HepG2 (cell line): ENCODE data around the gene RABGAP1L. TPM values are rescaled to one million over a fixed set of nuclear protein-coding genes. Genes with fewer than 3 reads are reported as not detected.
A peak's percentile ranks its signal among the peaks of the same experiment; 100 is the strongest.

Experiments used
- ATF7 ChIP-seq, 2 experiments: fragments of 450-650 bp in 1 of 2; sonication (generic) in 1 of 2; formaldehyde crosslinking in 1 of 2; IDR thresholded peaks; 2 replicates each; pipeline versions ENCODE4 v1.4.0 to v1.6.1; 2016 to 2020; ENCODE audit warnings: antibody characterized with exemption in 1 of 2, mild to moderate bottlenecking in 1 of 2, missing genetic modification reagents in 1 of 2
- BCL6 ChIP-seq: IDR thresholded peaks from 2 replicates; pipeline ENCODE4 v1.6.1; 2016; ENCODE audit warnings: missing genetic modification reagents, missing compliant biosample characterization
- KLF12 ChIP-seq: sonication (generic); formaldehyde crosslinking; IDR thresholded peaks from 2 replicates; pipeline ENCODE4 v1.4.0; 2020; ENCODE audit warnings: missing genetic modification reagents, borderline replicate concordance
- MXD4 ChIP-seq: IDR thresholded peaks from 2 replicates; pipeline ENCODE4 v1.6.1; 2016; ENCODE audit warnings: mild to moderate bottlenecking, missing biosample characterization, missing genetic modification reagents
- MYC ChIP-seq: sonication (generic); formaldehyde crosslinking; IDR thresholded peaks from 2 replicates; pipeline ENCODE4 v1.9.0; 2021; ENCODE audit warnings: missing genetic modification reagents, borderline replicate concordance
- NFE2L2 ChIP-seq: fragments of 150-350 bp; IDR thresholded peaks from 2 replicates; pipeline ENCODE4 v1.6.1; 2014; ENCODE audit warnings: low read length
- POGZ ChIP-seq: sonication (generic); formaldehyde crosslinking; IDR thresholded peaks from 2 replicates; pipeline ENCODE4 v1.4.0; 2020; ENCODE audit warnings: mild to moderate bottlenecking, missing genetic modification reagents
- POLR2AphosphoS5 ChIP-seq: IDR thresholded peaks from 2 replicates; pipeline ENCODE4 v1.6.1; 2012; ENCODE audit warnings: low read depth, low read length
- RBM22 ChIP-seq: fragments of 200-400 bp; formaldehyde crosslinking; optimal IDR thresholded peaks from 2 replicates; pipeline ENCODE3; 2017; ENCODE audit warnings: mild to moderate bottlenecking, low read length, moderate library complexity
- YEATS4 ChIP-seq: sonication (generic); formaldehyde crosslinking; IDR thresholded peaks from 2 replicates; pipeline ENCODE4 v1.4.0; 2020; ENCODE audit warnings: missing genetic modification reagents, borderline replicate concordance
- ZBTB20 ChIP-seq: sonication (generic); formaldehyde crosslinking; IDR thresholded peaks from 2 replicates; pipeline ENCODE4 v1.8.1; 2023; ENCODE audit warnings: missing genetic modification reagents, low read depth, mild to moderate bottlenecking, borderline replicate concordance
- ZNF30 ChIP-seq: sonication (generic); formaldehyde crosslinking; IDR thresholded peaks from 2 replicates; pipeline ENCODE4 v1.5.0; 2020; ENCODE audit warnings: mild to moderate bottlenecking, missing genetic modification reagents
- ZNF879 ChIP-seq: sonication (generic); formaldehyde crosslinking; IDR thresholded peaks from 2 replicates; pipeline ENCODE4 v1.8.1; 2023; ENCODE audit warnings: missing genetic modification reagents
- polyA plus RNA-seq, 8 experiments: library from polyadenylated mRNA; depleted of rRNA in 3 of 8; stranded (reverse) in 7 of 8; unstranded in 1 of 8; fragments of >200 nt; fragmentation: Illumina TruSeq in 4 of 8; extraction: Trizol in 4 of 8; gene quantifications; 2 replicates each; pipeline versions ENCODE4 v1.2.1 to v1.2.3, GENCODE V29; 2011 to 2016; ENCODE audit warnings: low read depth in 4 of 8, missing spikeins in 1 of 8, mixed read lengths in 1 of 8; ENCODE audit not compliant: insufficient read depth in 1 of 8
- total RNA-seq, 5 experiments: library from RNA; depleted of rRNA; stranded (reverse); fragments of >200 nt; fragmentation: Illumina TruSeq; extraction: Trizol; gene quantifications; 2 replicates each; pipeline ENCODE4 v1.2.3, GENCODE V29; 2016; ENCODE audit warnings: low read depth in 1 of 5
- TF ChIP-seq, protein P1 (sequence below): sonication (generic); formaldehyde crosslinking; IDR thresholded peaks from 2 replicates; pipeline ENCODE4 v1.8.0; 2022; ENCODE audit warnings: mild to moderate bottlenecking, missing genetic modification reagents; ENCODE audit not compliant: insufficient replicate concordance
- TF ChIP-seq, protein P2 (sequence below): sonication (generic); formaldehyde crosslinking; IDR thresholded peaks from 2 replicates; pipeline ENCODE4 v1.5.0; 2020; ENCODE audit warnings: missing genetic modification reagents, mild to moderate bottlenecking, borderline replicate concordance
- TF ChIP-seq, protein P3 (sequence below): sonication (generic); formaldehyde crosslinking; IDR thresholded peaks from 2 replicates; pipeline ENCODE4 v1.5.1; 2020; ENCODE audit warnings: mild to moderate bottlenecking, missing genetic modification reagents
- TF ChIP-seq, protein P4 (sequence below): sonication (generic); formaldehyde crosslinking; IDR thresholded peaks from 2 replicates; pipeline ENCODE4 v1.5.0; 2020; ENCODE audit warnings: missing genetic modification reagents
- TF ChIP-seq, protein P5 (sequence below): sonication (generic); formaldehyde crosslinking; IDR thresholded peaks from 2 replicates; pipeline ENCODE4 v1.5.0; 2020; ENCODE audit warnings: mild to moderate bottlenecking, missing genetic modification reagents

RABGAP1L gene
- total and polyA plus RNA-seq, 2 of the 13 experiments (the other 11 are each of a cell fraction or from before 2014, with no cell fraction given) = 7.9 to 22.6 TPM

DNA sequence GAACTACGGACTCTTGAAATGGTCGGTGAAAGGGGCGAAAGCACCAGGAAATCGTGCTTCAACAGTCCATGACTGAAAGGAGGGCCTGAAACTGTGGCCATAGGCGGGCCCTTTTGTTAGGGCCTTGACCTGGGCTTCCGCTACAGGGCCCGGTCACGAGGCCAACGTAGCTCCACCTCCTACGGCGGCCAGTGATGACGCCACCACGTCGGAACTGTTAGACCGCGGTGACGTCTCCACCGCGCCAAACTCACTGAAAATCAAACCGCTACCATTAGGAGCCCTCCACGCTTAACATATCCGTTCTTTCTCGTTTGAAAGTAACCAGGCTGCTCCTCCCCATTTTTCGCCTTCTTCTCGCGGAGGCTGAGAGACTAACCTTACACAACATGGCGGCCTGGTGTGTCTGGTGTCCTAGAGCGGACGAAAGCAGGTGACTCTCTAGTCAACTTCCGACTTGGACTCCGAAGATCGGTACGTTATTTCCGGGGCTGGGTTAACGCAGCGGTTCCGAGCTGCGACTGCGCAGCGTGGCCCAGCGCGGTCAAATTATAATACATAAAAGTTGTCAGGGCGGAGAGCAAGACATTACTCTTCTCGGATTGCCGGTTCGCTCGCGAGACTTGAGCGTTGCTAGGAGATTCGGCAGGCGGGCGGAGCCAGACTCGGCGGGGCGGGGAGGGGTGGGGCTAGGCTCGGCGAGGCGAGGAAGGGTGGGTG, 840.1 kb downstream of the RABGAP1L start (continued):
- TF ChIP-seq, protein P1, sequence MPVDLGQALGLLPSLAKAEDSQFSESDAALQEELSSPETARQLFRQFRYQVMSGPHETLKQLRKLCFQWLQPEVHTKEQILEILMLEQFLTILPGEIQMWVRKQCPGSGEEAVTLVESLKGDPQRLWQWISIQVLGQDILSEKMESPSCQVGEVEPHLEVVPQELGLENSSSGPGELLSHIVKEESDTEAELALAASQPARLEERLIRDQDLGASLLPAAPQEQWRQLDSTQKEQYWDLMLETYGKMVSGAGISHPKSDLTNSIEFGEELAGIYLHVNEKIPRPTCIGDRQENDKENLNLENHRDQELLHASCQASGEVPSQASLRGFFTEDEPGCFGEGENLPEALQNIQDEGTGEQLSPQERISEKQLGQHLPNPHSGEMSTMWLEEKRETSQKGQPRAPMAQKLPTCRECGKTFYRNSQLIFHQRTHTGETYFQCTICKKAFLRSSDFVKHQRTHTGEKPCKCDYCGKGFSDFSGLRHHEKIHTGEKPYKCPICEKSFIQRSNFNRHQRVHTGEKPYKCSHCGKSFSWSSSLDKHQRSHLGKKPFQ (CRISPR knock-in tag) = no peak
- TF ChIP-seq ZNF879 (no peak), ZNF30 (CRISPR knock-in tag) (no peak; the same call in 1 of the 2 replicates), POGZ (CRISPR knock-in tag) (peak; percentile 91), KLF12 (CRISPR knock-in tag) (no peak), ATF7 (IDR thresholded peaks at IDR 0.05) (peak; percentile 69), ATF7 (CRISPR knock-in tag; IDR thresholded peaks at IDR 0.05) (0 out of 2 replicates have a peak, but pooled peaks have one; percentile 31), BCL6 (CRISPR knock-in tag) (peak; percentile 32; the same call in 1 of the 2 replicates), RBM22 (peak; percentile 75), POLR2AphosphoS5 (peak; percentile 97), MYC (peak; percentile 88), NFE2L2 (no peak; the same call in 1 of the 2 replicates), ZBTB20 (CRISPR knock-in tag) (no peak; the same call in 1 of the 2 replicates), MXD4 (CRISPR knock-in tag) (0 out of 2 replicates have a peak, but pooled peaks have one; percentile 13), YEATS4 (CRISPR knock-in tag) (peak; percentile 76; the same call in 1 of the 2 replicates)
- TF ChIP-seq, protein P2, sequence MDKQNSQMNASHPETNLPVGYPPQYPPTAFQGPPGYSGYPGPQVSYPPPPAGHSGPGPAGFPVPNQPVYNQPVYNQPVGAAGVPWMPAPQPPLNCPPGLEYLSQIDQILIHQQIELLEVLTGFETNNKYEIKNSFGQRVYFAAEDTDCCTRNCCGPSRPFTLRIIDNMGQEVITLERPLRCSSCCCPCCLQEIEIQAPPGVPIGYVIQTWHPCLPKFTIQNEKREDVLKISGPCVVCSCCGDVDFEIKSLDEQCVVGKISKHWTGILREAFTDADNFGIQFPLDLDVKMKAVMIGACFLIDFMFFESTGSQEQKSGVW (CRISPR knock-in tag) = no peak
- TF ChIP-seq, protein P3, sequence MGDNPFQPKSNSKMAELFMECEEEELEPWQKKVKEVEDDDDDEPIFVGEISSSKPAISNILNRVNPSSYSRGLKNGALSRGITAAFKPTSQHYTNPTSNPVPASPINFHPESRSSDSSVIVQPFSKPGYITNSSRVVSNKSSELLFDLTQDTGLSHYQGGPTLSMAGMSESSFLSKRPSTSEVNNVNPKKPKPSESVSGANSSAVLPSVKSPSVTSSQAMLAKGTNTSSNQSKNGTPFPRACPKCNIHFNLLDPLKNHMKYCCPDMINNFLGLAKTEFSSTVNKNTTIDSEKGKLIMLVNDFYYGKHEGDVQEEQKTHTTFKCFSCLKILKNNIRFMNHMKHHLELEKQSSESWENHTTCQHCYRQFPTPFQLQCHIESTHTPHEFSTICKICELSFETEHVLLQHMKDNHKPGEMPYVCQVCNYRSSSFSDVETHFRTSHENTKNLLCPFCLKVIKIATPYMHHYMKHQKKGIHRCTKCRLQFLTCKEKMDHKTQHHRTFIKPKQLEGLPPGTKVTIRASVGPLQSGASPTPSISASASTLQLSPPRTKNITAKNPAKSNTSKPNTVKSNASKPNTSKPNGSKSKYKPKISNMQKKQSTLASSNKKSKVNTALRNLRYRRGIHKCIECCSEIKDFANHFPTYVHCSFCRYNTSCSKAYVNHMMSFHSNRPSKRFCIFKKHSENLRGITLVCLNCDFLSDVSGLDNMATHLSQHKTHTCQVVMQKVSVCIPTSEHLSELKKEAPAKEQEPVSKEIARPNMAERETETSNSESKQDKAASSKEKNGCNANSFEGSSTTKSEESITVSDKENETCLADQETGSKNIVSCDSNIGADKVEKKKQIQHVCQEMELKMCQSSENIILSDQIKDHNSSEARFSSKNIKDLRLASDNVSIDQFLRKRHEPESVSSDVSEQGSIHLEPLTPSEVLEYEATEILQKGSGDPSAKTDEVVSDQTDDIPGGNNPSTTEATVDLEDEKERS (CRISPR knock-in tag) = peak; percentile 27; the same call in 1 of the 2 replicates
- TF ChIP-seq, protein P4, sequence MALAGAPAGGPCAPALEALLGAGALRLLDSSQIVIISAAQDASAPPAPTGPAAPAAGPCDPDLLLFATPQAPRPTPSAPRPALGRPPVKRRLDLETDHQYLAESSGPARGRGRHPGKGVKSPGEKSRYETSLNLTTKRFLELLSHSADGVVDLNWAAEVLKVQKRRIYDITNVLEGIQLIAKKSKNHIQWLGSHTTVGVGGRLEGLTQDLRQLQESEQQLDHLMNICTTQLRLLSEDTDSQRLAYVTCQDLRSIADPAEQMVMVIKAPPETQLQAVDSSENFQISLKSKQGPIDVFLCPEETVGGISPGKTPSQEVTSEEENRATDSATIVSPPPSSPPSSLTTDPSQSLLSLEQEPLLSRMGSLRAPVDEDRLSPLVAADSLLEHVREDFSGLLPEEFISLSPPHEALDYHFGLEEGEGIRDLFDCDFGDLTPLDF (CRISPR knock-in tag) = no peak; the same call in 1 of the 2 replicates
- TF ChIP-seq, protein P5, sequence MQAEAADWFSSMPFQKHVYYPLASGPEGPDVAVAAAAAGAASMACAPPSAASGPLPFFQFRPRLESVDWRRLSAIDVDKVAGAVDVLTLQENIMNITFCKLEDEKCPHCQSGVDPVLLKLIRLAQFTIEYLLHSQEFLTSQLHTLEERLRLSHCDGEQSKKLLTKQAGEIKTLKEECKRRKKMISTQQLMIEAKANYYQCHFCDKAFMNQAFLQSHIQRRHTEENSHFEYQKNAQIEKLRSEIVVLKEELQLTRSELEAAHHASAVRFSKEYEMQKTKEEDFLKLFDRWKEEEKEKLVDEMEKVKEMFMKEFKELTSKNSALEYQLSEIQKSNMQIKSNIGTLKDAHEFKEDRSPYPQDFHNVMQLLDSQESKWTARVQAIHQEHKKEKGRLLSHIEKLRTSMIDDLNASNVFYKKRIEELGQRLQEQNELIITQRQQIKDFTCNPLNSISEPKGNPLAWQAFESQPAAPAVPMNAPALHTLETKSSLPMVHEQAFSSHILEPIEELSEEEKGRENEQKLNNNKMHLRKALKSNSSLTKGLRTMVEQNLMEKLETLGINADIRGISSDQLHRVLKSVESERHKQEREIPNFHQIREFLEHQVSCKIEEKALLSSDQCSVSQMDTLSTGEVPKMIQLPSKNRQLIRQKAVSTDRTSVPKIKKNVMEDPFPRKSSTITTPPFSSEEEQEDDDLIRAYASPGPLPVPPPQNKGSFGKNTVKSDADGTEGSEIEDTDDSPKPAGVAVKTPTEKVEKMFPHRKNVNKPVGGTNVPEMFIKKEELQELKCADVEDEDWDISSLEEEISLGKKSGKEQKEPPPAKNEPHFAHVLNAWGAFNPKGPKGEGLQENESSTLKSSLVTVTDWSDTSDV (CRISPR knock-in tag) = no peak
